Liver (tissue), 3 donors: ENCODE measurements around the gene TNNT1.

ENCODE experiments used
- ATF3 ChIP-seq: IDR thresholded peaks from 2 replicates; pipeline ENCODE4 v1.6.1; 2016; ENCODE audit warnings: antibody characterized with exemption
- CTCF ChIP-seq: fragments of 150-350 bp; IDR thresholded peaks from 2 replicates; pipeline ENCODE4 v1.5.1; 2017; ENCODE audit warnings: improper control_type of control experiment, low read depth, low read length; ENCODE audit not compliant: missing input control
- EGR1 ChIP-seq, 2 donors: IDR thresholded peaks; 2 replicates each; pipeline ENCODE4 v1.6.1; 2016 to 2018; ENCODE audit warnings: antibody characterized with exemption in 2 of 2, low read depth in 2 of 2
- donor health status: healthy.
- donor health status: healthy.

GRCh38 chr19:55181740-55182139, 32.7 kb upstream of the TNNT1 start:
- TF ChIP-seq CTCF (no peak), ATF3 (no peak), EGR1 (IDR thresholded peaks at IDR 0.05; ENCODE audit: low read depth in 2 of 2) (no peak)
